ENCODE results near the gene CCDC33.

CCDC33 gene

GRCh38 chr15:74376825-74377581 is 140.9 kb downstream of the CCDC33 start:
- no peak for TF ChIP-seq CTCF (IDR thresholded peaks at IDR 0.05; ENCODE audit: insufficient read depth, low read depth, low read length, missing control alignments)
- H3K4me3 ChIP-seq (ENCODE audit: low read depth, low read length): no peak overlapping the region
- no peak for DNase-seq (ENCODE audit: low read depth)

GRCh38 chr15:74377831-74378766 is 142.0 kb downstream of the CCDC33 start:
- H3K4me3 ChIP-seq (ENCODE audit: low read depth, low read length): no peak overlapping the region
- no peak for TF ChIP-seq CTCF (IDR thresholded peaks at IDR 0.05; ENCODE audit: insufficient read depth, low read depth, low read length, missing control alignments)
- no peak for DNase-seq (ENCODE audit: low read depth)

GRCh38 chr15:74378848-74379247 is 142.7 kb downstream of the CCDC33 start:
- no peak for TF ChIP-seq CTCF (IDR thresholded peaks at IDR 0.05; ENCODE audit: insufficient read depth, low read depth, low read length, missing control alignments)
- peak; percentile 57 for DNase-seq (ENCODE audit: low read depth)
- no peak overlapping the region for H3K4me3 ChIP-seq (ENCODE audit: low read depth, low read length)

DNA sequence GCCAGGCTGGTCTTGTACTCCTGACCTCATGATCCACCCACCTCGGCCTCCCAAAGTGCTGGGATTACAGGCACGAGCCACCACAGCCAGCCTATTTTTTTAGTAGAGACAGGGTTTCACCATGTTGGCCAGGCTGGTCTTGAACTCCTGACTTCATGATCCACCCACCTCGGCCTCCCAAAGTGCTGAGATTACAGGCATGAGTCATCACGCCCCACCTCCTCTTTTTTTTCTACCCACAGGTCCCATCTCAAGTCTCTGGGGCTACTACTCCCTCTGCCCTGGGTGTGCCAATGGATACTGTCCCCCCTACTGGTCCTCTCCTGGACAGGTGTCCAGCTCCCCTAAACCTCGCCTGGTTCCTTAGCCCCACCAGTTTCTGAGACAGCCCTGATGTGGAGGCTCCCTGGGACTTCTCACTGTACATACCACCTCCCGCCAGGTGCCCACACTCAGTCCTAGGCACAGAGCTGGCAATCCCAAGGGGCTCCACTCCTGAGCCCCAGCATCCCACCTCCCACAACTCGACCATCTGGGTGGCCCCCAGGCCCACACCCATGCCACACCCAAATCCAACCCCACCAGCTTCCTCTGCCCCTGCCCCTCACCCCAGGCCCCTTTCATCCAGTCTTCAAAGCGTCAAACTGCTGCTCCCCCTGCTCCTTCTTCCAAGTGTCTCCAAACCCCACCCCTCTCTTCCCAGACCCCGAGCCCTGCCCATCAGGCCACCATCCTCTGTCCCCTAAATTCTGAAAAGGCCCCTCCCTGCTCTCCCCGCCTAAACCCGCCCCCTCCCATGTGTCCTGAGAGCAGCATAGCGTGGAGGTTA is 144.4 kb downstream of the CCDC33 start:
- DNase-seq (ENCODE audit: low read depth): no peak
- no peak overlapping the region for H3K4me3 ChIP-seq (ENCODE audit: low read depth, low read length)
- TF ChIP-seq CTCF (IDR thresholded peaks at IDR 0.05; ENCODE audit: insufficient read depth, low read depth, low read length, missing control alignments): no peak

- no peak overlapping the region for H3K4me3 ChIP-seq (ENCODE audit: low read depth, low read length)
- no peak for DNase-seq (ENCODE audit: low read depth)
- TF ChIP-seq CTCF (IDR thresholded peaks at IDR 0.05; ENCODE audit: insufficient read depth, low read depth, low read length, missing control alignments): no peak
Observed at GRCh38 chr15:74381190-74381453, 145.0 kb downstream of the CCDC33 start.

DNA sequence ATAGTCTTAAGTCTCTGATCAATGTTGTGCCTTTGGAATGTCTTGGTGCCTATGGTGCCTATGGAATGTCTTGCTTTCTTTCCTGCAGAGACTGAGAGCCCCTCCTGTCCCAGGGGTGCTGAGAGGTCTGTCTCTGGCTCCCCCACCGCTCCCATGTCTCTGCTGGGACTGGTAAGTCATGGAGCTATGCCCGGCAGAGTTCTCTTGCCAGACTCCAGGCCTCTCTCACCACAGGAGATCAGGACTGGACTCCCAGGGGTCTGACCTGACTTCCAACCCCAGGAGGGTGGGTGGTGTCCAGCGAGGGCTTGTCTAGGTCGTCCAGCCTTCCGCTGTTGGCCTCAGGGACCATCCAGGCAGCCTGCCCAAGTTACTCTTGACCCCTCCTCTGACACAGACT is 145.4 kb downstream of the CCDC33 start:
- DNase-seq (ENCODE audit: low read depth): no peak
- H3K4me3 ChIP-seq (ENCODE audit: low read depth, low read length): no peak overlapping the region
- TF ChIP-seq CTCF (IDR thresholded peaks at IDR 0.05; ENCODE audit: insufficient read depth, low read depth, low read length, missing control alignments): no peak
